Uterus (tissue), 4 donors: ENCODE data around the gene HEATR5A. TPM values are rescaled to one million over a fixed set of nuclear protein-coding genes. Genes with fewer than 3 reads are reported as not detected.
"Not testable (repeated sequence)": the region's sequence is repeated elsewhere in the genome, so short reads cannot be mapped to it uniquely, and the experiment has no call there.

ENCODE experiments used
- DNase-seq, 2 donors: peaks; one replicate each; pipeline ENCODE4 v3.0.0-alpha.2; 2019 to 2020
- H3K27ac ChIP-seq, 2 donors: fragments of 200-600 bp; sonication (generic); 1 replicate in 1 of 2; 2 replicates in 1 of 2; pipeline ENCODE4 v1.5.1; 2016 to 2018
- H3K27me3 ChIP-seq, 2 donors: fragments of 200-600 bp; sonication (generic); one replicate each; pipeline ENCODE4 v1.5.1; 2018 to 2019; ENCODE audit warnings: control low read depth in 1 of 2
- H3K36me3 ChIP-seq, 2 donors: fragments of 200-600 bp; sonication (generic); one replicate each; pipeline ENCODE4 v1.5.1; 2019; ENCODE audit warnings: control low read depth in 1 of 2
- H3K4me1 ChIP-seq, 2 donors: fragments of 200-600 bp; sonication (generic); one replicate each; pipeline ENCODE4 v1.5.1; 2018 to 2019; ENCODE audit warnings: control low read depth in 1 of 2
- H3K4me3 ChIP-seq, 2 donors: fragments of 200-600 bp; sonication (generic); 1 replicate in 1 of 2; 2 replicates in 1 of 2; pipeline ENCODE4 v1.5.1; 2018 to 2019; ENCODE audit warnings: mild to moderate bottlenecking in 1 of 2
- H3K9me3 ChIP-seq, 2 donors: fragments of 200-600 bp; sonication (generic); one replicate each; pipeline ENCODE4 v1.5.1; 2019; ENCODE audit warnings: control low read depth in 1 of 2
- POLR2A ChIP-seq, 2 donors: fragments of 450-650 bp; IDR thresholded peaks; one replicate each; pipeline ENCODE4 v1.6.1; 2016; ENCODE audit warnings: antibody characterized with exemption in 2 of 2, mild to moderate bottlenecking in 1 of 2, moderate library complexity in 1 of 2
- intact Hi-C: fragments of 100-400 bp; cut with DNase I; formaldehyde crosslinking; loops from one replicate; pipeline ENCODE4 v1.15.1; 2023; ENCODE audit warnings: low total_unique reads
- total RNA-seq, 4 donors: library from RNA; depleted of rRNA in 3 of 4; stranded (reverse); fragments of >200 nt in 3 of 4; gene quantifications; one replicate each; pipeline versions ENCODE4 v1.1.0 to v1.2.4, GENCODE V29; 2014 to 2023
- TF ChIP-seq, protein P1 (sequence below), 4 experiments: fragments of 200-600 bp in 2 of 4; fragments of 450-650 bp in 2 of 4; sonication (generic) in 2 of 4; IDR thresholded peaks; one replicate each; pipeline ENCODE4 v1.5.1; 2016 to 2019; ENCODE audit warnings: antibody characterized with exemption in 4 of 4, mild to moderate bottlenecking in 2 of 4, moderate library complexity in 1 of 4
- donor health status: DM: yes; HTN: yes; CAD: no.

Gene HEATR5A
- total RNA-seq, 4 donors from 2014 or later = 14.6 to 56.8 (median 38.8) TPM

DNA sequence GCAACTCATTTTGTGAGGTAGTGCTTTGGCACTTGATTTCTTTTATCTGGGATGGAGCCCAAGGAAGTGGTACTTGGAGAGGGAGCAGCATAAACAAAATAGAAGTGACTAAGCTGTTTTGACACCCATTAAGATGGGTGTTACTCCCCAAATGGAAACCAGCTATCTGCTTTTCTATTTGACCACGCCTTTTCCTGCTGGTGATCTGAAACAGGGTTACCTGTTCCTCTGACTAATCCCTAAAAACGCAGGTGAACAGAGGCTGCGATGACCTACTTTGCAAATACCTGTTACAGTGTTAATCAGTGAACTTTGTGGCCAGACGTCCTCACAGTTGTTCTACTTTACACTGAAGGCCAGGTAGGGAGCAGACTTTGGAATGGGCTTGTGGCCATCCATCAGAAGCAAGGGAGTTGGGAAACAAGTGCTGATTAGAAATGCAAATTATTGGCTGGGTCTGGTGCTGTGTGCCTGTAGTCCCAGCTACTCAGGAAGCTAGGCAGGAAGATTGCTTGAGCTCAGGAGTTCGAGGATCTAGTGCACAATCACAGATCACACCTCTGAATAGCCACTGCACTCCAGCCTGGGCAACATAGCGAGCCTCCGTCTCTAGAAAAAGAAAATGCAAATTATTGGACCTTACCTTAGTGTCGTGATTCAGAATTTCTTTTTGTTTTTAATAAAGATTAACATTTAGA, 154.5 kb downstream of the HEATR5A start:
- Histone ChIP-seq H3K27me3 (no peaks in the 10 kb centered on the region), H3K36me3 (no peaks in the 10 kb centered on the region), H3K4me1 (no peaks in the 10 kb centered on the region), H3K9me3 (no peaks in the 10 kb centered on the region), H3K27ac (no peak overlapping the region), H3K4me3 (no peak overlapping the region)
- no peak for DNase-seq
- TF ChIP-seq, protein P1, sequence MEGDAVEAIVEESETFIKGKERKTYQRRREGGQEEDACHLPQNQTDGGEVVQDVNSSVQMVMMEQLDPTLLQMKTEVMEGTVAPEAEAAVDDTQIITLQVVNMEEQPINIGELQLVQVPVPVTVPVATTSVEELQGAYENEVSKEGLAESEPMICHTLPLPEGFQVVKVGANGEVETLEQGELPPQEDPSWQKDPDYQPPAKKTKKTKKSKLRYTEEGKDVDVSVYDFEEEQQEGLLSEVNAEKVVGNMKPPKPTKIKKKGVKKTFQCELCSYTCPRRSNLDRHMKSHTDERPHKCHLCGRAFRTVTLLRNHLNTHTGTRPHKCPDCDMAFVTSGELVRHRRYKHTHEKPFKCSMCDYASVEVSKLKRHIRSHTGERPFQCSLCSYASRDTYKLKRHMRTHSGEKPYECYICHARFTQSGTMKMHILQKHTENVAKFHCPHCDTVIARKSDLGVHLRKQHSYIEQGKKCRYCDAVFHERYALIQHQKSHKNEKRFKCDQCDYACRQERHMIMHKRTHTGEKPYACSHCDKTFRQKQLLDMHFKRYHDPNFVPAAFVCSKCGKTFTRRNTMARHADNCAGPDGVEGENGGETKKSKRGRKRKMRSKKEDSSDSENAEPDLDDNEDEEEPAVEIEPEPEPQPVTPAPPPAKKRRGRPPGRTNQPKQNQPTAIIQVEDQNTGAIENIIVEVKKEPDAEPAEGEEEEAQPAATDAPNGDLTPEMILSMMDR (IDR thresholded peaks at IDR 0.05) = no peak
- TF ChIP-seq POLR2A (IDR thresholded peaks at IDR 0.05) = no peak
- intact Hi-C loops = no loop called here

DNA sequence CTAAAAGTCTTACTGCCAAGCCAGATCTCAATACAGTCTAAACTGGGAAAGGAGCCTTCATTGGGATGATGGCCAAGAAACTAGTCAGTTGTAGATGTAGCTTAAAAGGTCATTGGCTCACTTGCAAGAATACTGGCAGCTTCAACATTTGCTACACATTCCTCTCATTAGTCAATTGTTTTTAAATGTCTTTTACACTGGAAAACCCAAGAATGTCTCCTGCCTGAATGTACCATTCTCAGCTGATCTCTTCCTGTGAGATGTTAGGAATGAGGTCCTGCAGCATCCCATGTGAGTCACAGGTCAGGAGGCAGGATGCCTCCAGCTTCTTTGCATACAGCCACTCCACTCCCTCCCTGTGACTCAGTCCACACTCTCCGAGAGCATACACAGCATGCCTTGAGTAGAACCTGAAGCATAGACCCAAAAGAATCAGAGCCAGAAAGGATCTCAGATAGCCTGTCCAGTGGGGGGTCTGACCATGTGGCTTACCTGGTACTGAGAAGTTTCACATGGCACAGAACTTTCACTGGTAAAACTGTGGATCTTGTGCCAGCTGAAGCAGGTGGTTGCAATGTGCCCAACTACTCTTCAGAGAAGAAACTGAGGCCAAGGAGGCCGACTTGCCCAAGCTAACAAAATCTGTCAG, 156.7 kb downstream of the HEATR5A start:
- TF ChIP-seq POLR2A (IDR thresholded peaks at IDR 0.05) = no peak
- TF ChIP-seq, protein P1 (IDR thresholded peaks at IDR 0.05) = no peak
- Histone ChIP-seq H3K27ac (peak overlapping the region; percentile 2 to 48), H3K27me3 (no peaks in the 10 kb centered on the region), H3K36me3 (no peaks in the 10 kb centered on the region), H3K4me3 (no peak overlapping the region), H3K9me3 (no peaks in the 10 kb centered on the region), H3K4me1 (no peaks in the 10 kb centered on the region)
- peak; percentile 41 to 43 for DNase-seq
- intact Hi-C loops = no loop called here

DNA sequence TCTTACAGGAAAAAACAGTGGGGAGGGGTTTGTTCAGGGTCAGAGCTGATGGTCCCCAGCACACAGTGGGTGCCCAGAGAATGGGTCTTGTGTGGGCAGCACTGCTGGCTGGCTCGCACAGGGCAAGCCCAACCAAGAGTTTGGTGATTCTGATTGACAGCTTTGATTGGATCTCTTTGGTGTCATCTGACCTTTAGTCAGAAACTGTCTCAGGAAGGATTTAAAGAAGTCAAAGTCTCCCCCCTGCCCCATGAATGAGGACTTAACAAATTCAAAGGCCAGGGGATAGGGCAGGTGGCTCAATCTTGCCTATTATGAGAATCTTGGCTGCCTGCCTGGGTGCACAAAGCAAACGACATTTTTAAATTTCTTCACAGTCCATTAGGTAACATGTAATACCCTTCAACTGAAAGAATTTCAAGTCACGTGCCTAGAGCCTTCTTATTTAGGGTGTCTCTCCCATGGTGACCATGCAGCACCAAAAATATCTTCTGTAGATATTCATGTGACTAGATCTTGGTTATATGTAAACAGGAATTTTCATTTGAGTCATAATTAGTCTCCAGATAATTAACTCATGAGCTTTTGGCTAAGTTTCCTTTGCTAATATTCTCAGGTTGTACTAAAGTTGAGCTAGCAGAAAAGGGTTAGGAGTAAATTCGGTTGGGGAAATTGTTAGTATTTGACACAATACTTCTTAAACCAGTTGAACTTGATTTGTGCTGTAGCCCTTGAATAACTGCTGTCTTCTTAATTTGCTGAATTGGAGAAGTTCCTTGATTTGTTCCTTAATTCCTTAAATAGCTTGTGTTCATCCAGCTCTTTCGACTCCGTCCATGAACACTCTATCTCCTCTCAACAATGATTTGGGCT, 158.3 kb downstream of the HEATR5A start:
- intact Hi-C loops = no loop called here
- Histone ChIP-seq H3K27ac (peak overlapping the region in 1 of 2 donors; percentile 7), H3K27me3 (no peaks in the 10 kb centered on the region), H3K9me3 (no peaks in the 10 kb centered on the region), H3K4me1 (no peaks in the 10 kb centered on the region), H3K36me3 (no peaks in the 10 kb centered on the region), H3K4me3 (no peak overlapping the region)
- no peak for TF ChIP-seq POLR2A (IDR thresholded peaks at IDR 0.05)
- TF ChIP-seq, protein P1 (IDR thresholded peaks at IDR 0.05) = no peak
- peak; percentile 20 to 29 for DNase-seq

DNA sequence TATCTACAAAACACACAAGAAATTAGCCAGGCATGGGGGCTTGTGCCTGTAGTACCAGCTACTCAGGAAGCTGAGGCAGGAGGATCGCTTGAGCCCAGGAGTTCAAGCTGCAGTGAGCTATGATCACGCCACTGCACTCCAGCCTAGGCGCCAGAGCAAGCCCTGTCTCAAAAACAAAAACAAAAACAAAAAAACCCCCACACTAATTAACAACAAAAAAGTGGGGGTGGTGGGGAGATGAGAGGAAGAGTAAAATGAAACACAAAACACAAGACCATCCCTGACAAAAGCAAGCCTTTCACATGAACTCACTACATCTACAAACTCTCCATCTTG, 158.9 kb downstream of the HEATR5A start:
- TF ChIP-seq POLR2A (IDR thresholded peaks at IDR 0.05) = no peak
- TF ChIP-seq, protein P1 (IDR thresholded peaks at IDR 0.05) = no peak

DNA sequence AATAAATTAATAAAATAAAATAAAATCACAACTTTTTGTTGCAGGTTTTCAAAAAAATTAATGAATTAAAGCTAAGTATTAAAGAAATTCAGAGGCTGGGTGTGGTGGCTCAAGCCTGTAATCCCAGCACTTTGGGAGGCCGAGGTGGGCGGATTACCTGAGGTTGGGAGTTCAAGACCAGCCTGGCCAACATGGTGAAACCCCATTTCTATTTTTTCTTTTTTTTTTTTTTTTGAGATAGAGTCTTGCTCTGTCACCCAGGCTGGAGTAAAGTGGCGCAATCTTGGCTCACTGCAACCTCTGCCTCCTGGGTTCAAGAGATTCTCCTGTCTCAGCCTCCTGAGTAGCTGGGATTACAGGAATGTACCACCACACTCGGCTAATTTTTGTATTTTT, 161.3 kb downstream of the HEATR5A start:
- H3K36me3 ChIP-seq, H3K27ac ChIP-seq, H3K27me3 ChIP-seq, DNase-seq, H3K4me3 ChIP-seq, H3K9me3 ChIP-seq, intact Hi-C loops, H3K4me1 ChIP-seq: not testable (repeated sequence)

More for the DNA sequence above, 158.9 kb downstream of the HEATR5A start:
- Histone ChIP-seq H3K27ac (no peak overlapping the region), H3K27me3 (no peaks in the 10 kb centered on the region), H3K4me3 (no peak overlapping the region), H3K36me3 (no peaks in the 10 kb centered on the region), H3K9me3 (no peaks in the 10 kb centered on the region), H3K4me1 (no peaks in the 10 kb centered on the region)
- intact Hi-C loops = no loop called here
- no peak for DNase-seq
